ENCODE measurements around the gene H2BK1.

- TF ChIP-seq CTCF (IDR thresholded peaks at IDR 0.05): no peak
- no peak for TF ChIP-seq POLR2A (IDR thresholded peaks at IDR 0.05)
- TF ChIP-seq POLR2AphosphoS5 (IDR thresholded peaks at IDR 0.05): no peak
Observed at GRCh38 chr7:151186640-151187408, 23.5 kb downstream of the H2BK1 start, which contains the start of gene ASB10.

All from upper lobe of left lung (tissue), 4 donors.